K562 (cell line): Measurements from ENCODE around the gene BSDC1. TPM values are rescaled to one million over a fixed set of nuclear protein-coding genes. Genes with fewer than 3 reads are reported as not detected.

Source experiments
- ARID3A ChIP-seq: IDR thresholded peaks from 2 replicates; pipeline ENCODE4 v1.6.1; 2012; ENCODE audit warnings: low read depth, low read length, improper control_type of control experiment, borderline replicate concordance
- BRF1 ChIP-seq: IDR thresholded peaks from 3 replicates; pipeline ENCODE4 v1.6.1; 2011; ENCODE audit warnings: borderline replicate concordance, mild to moderate bottlenecking; ENCODE audit not compliant: insufficient read length; ENCODE audit errors: extremely low read depth
- CSDE1 ChIP-seq, 2 experiments: fragments of 450-650 bp; IDR thresholded peaks; 2 replicates each; pipeline ENCODE4 v1.6.1; 2016; ENCODE audit warnings: mild to moderate bottlenecking in 1 of 2
- GABPB2 ChIP-seq: fragments of 250-450 bp; sonication (Bioruptor Pico); conservative IDR thresholded peaks from 2 replicates; pipeline ENCODE4 v1.5.1; 2021; ENCODE audit warnings: mild to moderate bottlenecking
- MAX ChIP-seq: sonication (generic); formaldehyde crosslinking; IDR thresholded peaks from 2 replicates; pipeline ENCODE4 v1.9.0; 2022; ENCODE audit warnings: mild to moderate bottlenecking, missing genetic modification reagents
- NEUROD1 ChIP-seq: fragments of 150-350 bp; IDR thresholded peaks from 2 replicates; pipeline ENCODE4 v1.6.1; 2014; ENCODE audit warnings: borderline replicate concordance, low read length, low read depth; ENCODE audit not compliant: partially characterized antibody
- NFATC3 ChIP-seq: fragments of 450-650 bp; IDR thresholded peaks from 2 replicates; pipeline ENCODE4 v1.6.1; 2017; ENCODE audit warnings: mild to moderate bottlenecking
- NFE2 ChIP-seq: IDR thresholded peaks from 2 replicates; pipeline ENCODE4 v1.6.1; 2014; ENCODE audit warnings: antibody characterized with exemption, low read depth
- RAD51 ChIP-seq: fragments of 450-650 bp; IDR thresholded peaks from 2 replicates; pipeline ENCODE4 v1.7.1; 2016; ENCODE audit warnings: low read depth, mild to moderate bottlenecking, borderline replicate concordance
- RBM22 ChIP-seq: fragments of 200-400 bp; formaldehyde crosslinking; IDR thresholded peaks from 2 replicates; pipeline ENCODE4 v1.6.1; 2018; ENCODE audit warnings: low read length, low read depth; ENCODE audit not compliant: poor library complexity, severe bottlenecking
- RBM25 ChIP-seq: fragments of 200-400 bp; formaldehyde crosslinking; IDR thresholded peaks from 2 replicates; pipeline ENCODE4 v1.6.1; 2018; ENCODE audit warnings: low read length, low read depth, moderate library complexity; ENCODE audit not compliant: severe bottlenecking
- SAFB ChIP-seq: fragments of 200-400 bp; formaldehyde crosslinking; IDR thresholded peaks from 2 replicates; pipeline ENCODE4 v1.6.1; 2017; ENCODE audit warnings: low read depth, low read length, borderline replicate concordance
- SLC30A9 ChIP-seq: fragments of 250-450 bp; sonication (Bioruptor Pico); IDR thresholded peaks from 2 replicates; pipeline ENCODE4 v1.8.0; 2022; ENCODE audit warnings: mild to moderate bottlenecking, moderate library complexity
- TAF1 ChIP-seq: IDR thresholded peaks from 2 replicates; pipeline ENCODE4 v1.6.1; 2011; ENCODE audit warnings: mild to moderate bottlenecking, low read length, moderate library complexity; ENCODE audit not compliant: insufficient read depth, control insufficient read depth, severe bottlenecking; ENCODE audit errors: extremely low read depth
- TCF15 ChIP-seq: fragments of 250-450 bp; sonication (Bioruptor Pico); IDR thresholded peaks from 2 replicates; pipeline ENCODE4 v1.8.0; 2022; ENCODE audit warnings: moderate library complexity, mild to moderate bottlenecking, inconsistent platforms
- TSC22D4 ChIP-seq: fragments of 450-650 bp; IDR thresholded peaks from 2 replicates; pipeline ENCODE4 v1.6.1; 2016; ENCODE audit warnings: missing genetic modification characterization, missing biosample characterization, control low read depth
- YBX1 ChIP-seq: fragments of 450-650 bp; IDR thresholded peaks from 2 replicates; pipeline ENCODE4 v1.7.1; 2016; ENCODE audit warnings: mild to moderate bottlenecking
- ZBTB34 ChIP-seq: fragments of 250-450 bp; sonication (Bioruptor Pico); IDR thresholded peaks from 2 replicates; pipeline ENCODE4 v1.8.0; 2021; ENCODE audit warnings: mild to moderate bottlenecking, moderate library complexity
- ZFX ChIP-seq: sonication (generic); formaldehyde crosslinking; IDR thresholded peaks from 2 replicates; pipeline ENCODE4 v1.8.0; 2022; ENCODE audit warnings: mild to moderate bottlenecking, missing genetic modification reagents, moderate library complexity
- ZNF124 ChIP-seq: sonication (generic); formaldehyde crosslinking; IDR thresholded peaks from 2 replicates; pipeline ENCODE4 v1.8.1; 2022; ENCODE audit warnings: missing genetic modification reagents
- ZNF133 ChIP-seq: fragments of 250-450 bp; sonication (Bioruptor Pico); IDR thresholded peaks from 2 replicates; pipeline ENCODE4 v1.4.0; 2020; ENCODE audit warnings: mild to moderate bottlenecking
- ZNF717 ChIP-seq: fragments of 250-450 bp; sonication (Bioruptor Pico); IDR thresholded peaks from 2 replicates; pipeline ENCODE4 v1.5.0; 2021
- ZNF764 ChIP-seq: fragments of 250-450 bp; sonication (Bioruptor Pico); IDR thresholded peaks from 2 replicates; pipeline ENCODE4 v1.4.0; 2020; ENCODE audit warnings: low read depth, mild to moderate bottlenecking, moderate library complexity
- ZNF766 ChIP-seq: fragments of 200-800 bp; sonication (Bioruptor generic); conservative IDR thresholded peaks from 2 replicates; pipeline ENCODE4 v1.6.1; 2016; ENCODE audit warnings: missing genetic modification characterization, missing compliant biosample characterization
- polyA plus RNA-seq, 8 experiments: library from polyadenylated mRNA; depleted of rRNA in 4 of 8; stranded (reverse) in 5 of 8; unstranded in 3 of 8; fragments of >200 nt; fragmentation: Nextera tagmentation in 2 of 8; fragmentation: Illumina TruSeq in 1 of 8; extraction: Ambion mirVana in 2 of 8; extraction: Trizol in 1 of 8; gene quantifications; 2 replicates each; pipeline versions ENCODE4 v1.2.1 to v1.2.3, GENCODE V29; 2011 to 2014; ENCODE audit warnings: inconsistent platforms in 1 of 8, missing spikeins in 1 of 8
- total RNA-seq, 7 experiments: library from RNA; depleted of rRNA in 6 of 7; stranded (reverse); fragments of >200 nt in 6 of 7; fragmentation: Illumina TruSeq in 2 of 7; extraction: Trizol in 2 of 7; gene quantifications; 2 replicates each; pipeline versions ENCODE4 v1.2.1 to v1.2.3, GENCODE V29; 2011 to 2021; ENCODE audit warnings: low replicate concordance in 1 of 7

The BSDC1 gene
- total and polyA plus RNA-seq, 9 of the 15 experiments (the other 6 are each of a cell fraction or from before 2014, with no cell fraction given), result 10.2 to 96.8 (median 73.1) TPM

GRCh38 chr1:32390904-32391870 lies 3.1 kb downstream of the BSDC1 start (continued):
- no peak for TF ChIP-seq TCF15 (CRISPR knock-in tag)
- no peak for TF ChIP-seq RBM22
- no peak for TF ChIP-seq SLC30A9 (CRISPR knock-in tag)
- peak; percentile 59; the same call in 1 of the 2 replicates for TF ChIP-seq NFE2
- no peak for TF ChIP-seq ZNF717 (CRISPR knock-in tag)
- TF ChIP-seq ZNF764 (CRISPR knock-in tag), result no peak
- TF ChIP-seq GABPB2 (CRISPR knock-in tag), result no peak
- TF ChIP-seq ZNF133 (CRISPR knock-in tag), result no peak
- peak; percentile 63; the same call in 1 of the 2 replicates for TF ChIP-seq RAD51
- peak; percentile 82; the same call in 1 of the 2 replicates for TF ChIP-seq NFATC3
- no peak for TF ChIP-seq SAFB
- TF ChIP-seq ZFX (CRISPR knock-in tag), result no peak
- TF ChIP-seq BRF1, result no peak
- no peak for TF ChIP-seq TSC22D4 (tag)
- TF ChIP-seq CSDE1 (IDR thresholded peaks at IDR 0.05), result 0 out of 4 replicates have a peak, but pooled peaks of 1 of the 2 experiments have one; percentile 17
- peak; percentile 69 for TF ChIP-seq ZNF766 (CRISPR knock-in tag)
- TF ChIP-seq TAF1, result peak; percentile 68
- TF ChIP-seq YBX1, result no peak
- peak; percentile 91 for TF ChIP-seq ZBTB34
- TF ChIP-seq RBM25, result no peak
- peak; percentile 87 for TF ChIP-seq NEUROD1
- TF ChIP-seq ZNF124 (CRISPR knock-in tag), result no peak
- peak; percentile 8; the same call in 1 of the 2 replicates for TF ChIP-seq MAX (CRISPR knock-in tag)
- TF ChIP-seq ARID3A, result no peak
